HUES6 (cell line): ENCODE results near the gene LIPT1.

Source experiments
- H3K27ac ChIP-seq: 2 replicates; pipeline ENCODE4 v1.7.0; 2013; ENCODE audit warnings: low read depth, mild to moderate bottlenecking, low read length, inconsistent platforms
- H3K27me3 ChIP-seq: 2 replicates; pipeline ENCODE4 v1.6.1; 2013; ENCODE audit warnings: low read length; ENCODE audit not compliant: control insufficient read depth, insufficient read depth
- H3K36me3 ChIP-seq: 2 replicates; pipeline ENCODE4 v1.6.1; 2013; ENCODE audit warnings: low read length; ENCODE audit not compliant: control insufficient read depth, insufficient read depth
- H3K4me1 ChIP-seq: 2 replicates; pipeline ENCODE4 v1.6.1; 2013; ENCODE audit warnings: low read length; ENCODE audit not compliant: control insufficient read depth, insufficient read depth
- H3K4me3 ChIP-seq: 2 replicates; pipeline ENCODE4 v1.5.1; 2013; ENCODE audit warnings: low read depth, low read length
- H3K9ac ChIP-seq: one replicate; pipeline ENCODE4 v1.6.1; 2013; ENCODE audit warnings: mild to moderate bottlenecking, low read length
- H3K9me3 ChIP-seq: 2 replicates; pipeline ENCODE4 v1.6.1; 2013; ENCODE audit warnings: low read depth, low read length; ENCODE audit not compliant: control insufficient read depth, insufficient read depth

LIPT1 gene

GRCh38 chr2:99201959-99202678, 47.4 kb downstream of the LIPT1 start:
- H3K4me1 ChIP-seq, result no peaks in the 10 kb centered on the region
- H3K27me3 ChIP-seq, result no peaks in the 10 kb centered on the region
- H3K9ac ChIP-seq, result no peak overlapping the region
- H3K27ac ChIP-seq, result no peak overlapping the region
- H3K36me3 ChIP-seq, result peaks cover 18% of the 10 kb centered on the region
- H3K9me3 ChIP-seq, result peaks cover 29% of the 10 kb centered on the region
- H3K4me3 ChIP-seq, result no peak overlapping the region

DNA sequence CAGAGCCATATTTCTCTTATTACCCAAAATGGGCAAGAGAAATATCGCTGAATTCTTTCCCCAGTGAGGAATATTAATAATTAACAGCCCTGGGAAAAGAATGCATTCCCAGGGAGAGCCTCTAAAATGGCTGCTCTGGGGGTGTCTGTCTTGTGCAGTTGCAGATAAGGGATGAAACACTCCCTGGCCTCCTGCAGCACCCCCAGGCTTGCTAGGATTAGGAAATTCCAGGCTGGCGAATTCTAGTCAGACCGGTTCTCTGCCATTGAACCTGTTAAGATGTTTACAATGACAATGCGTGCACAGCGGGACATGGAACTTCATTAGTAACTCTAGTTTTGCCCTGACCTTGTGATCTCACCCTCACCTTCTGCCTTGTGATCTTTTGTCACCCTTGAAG, 50.7 kb downstream of the LIPT1 start:
- H3K27ac ChIP-seq, result no peak overlapping the region
- no peak overlapping the region for H3K9ac ChIP-seq
- H3K36me3 ChIP-seq, result peaks cover 5% of the 10 kb centered on the region; the same call in 1 of the 2 replicates
- no peaks in the 10 kb centered on the region for H3K4me1 ChIP-seq
- no peak overlapping the region for H3K4me3 ChIP-seq
- H3K9me3 ChIP-seq, result peaks cover 35% of the 10 kb centered on the region
- H3K27me3 ChIP-seq, result no peaks in the 10 kb centered on the region
